HEK293 (cell line): ENCODE data around the gene ACAN.

ENCODE experiments used
- CTCF ChIA-PET: fragments of 350-600 bp; formaldehyde crosslinking; extraction: SDS; loops from one replicate; lab custom pipeline; 2021; ENCODE audit warnings: antibody characterized with exemption; lab: Yijun Ruan, JAX
- POLR2A ChIA-PET: fragments of 300-600 bp; formaldehyde crosslinking; extraction: SDS; loops from one replicate; lab custom pipeline; 2020; ENCODE audit warnings: antibody characterized with exemption, inconsistent platforms; lab: Yijun Ruan, JAX
- H3K27ac ChIP-seq: fragments of 200-500 bp; sonication (Bioruptor generic); 2 replicates; pipeline ENCODE4 v1.5.1; 2014; ENCODE audit warnings: low read depth, low read length, control low read depth, inconsistent platforms; ENCODE audit errors: extremely low read depth
- H3K36me3 ChIP-seq, 2 experiments: fragments of 200-500 bp in 1 of 2; sonication (Bioruptor generic) in 1 of 2; 1 replicate in 1 of 2; 2 replicates in 1 of 2; pipeline ENCODE4 v1.5.1; 2014 to 2017; ENCODE audit warnings: inconsistent platforms in 2 of 2, low read length in 2 of 2; ENCODE audit not compliant: control insufficient read depth in 2 of 2, insufficient read depth in 1 of 2
- H3K4me1 ChIP-seq: fragments of 200-500 bp; sonication (Bioruptor generic); 2 replicates; pipeline ENCODE4 v1.5.1; 2014; ENCODE audit warnings: mild to moderate bottlenecking, low read length, inconsistent platforms; ENCODE audit not compliant: control insufficient read depth, insufficient read depth
- H3K4me3 ChIP-seq: 2 replicates; pipeline ENCODE4 v1.5.1; 2011; ENCODE audit warnings: low read depth, mild to moderate bottlenecking, control low read depth, low read length, moderate library complexity
- H3K9me3 ChIP-seq: fragments of 200-500 bp; sonication (Bioruptor generic); 2 replicates; pipeline ENCODE4 v1.5.1; 2014; ENCODE audit warnings: low read depth, low read length, inconsistent platforms; ENCODE audit not compliant: control insufficient read depth, insufficient read depth
- AEBP2 ChIP-seq: fragments of 450-650 bp; formaldehyde crosslinking; IDR thresholded peaks from 2 replicates; pipeline ENCODE4 v1.5.1; 2016; ENCODE audit warnings: missing biosample characterization, missing genetic modification characterization, borderline replicate concordance
- GFI1B ChIP-seq: fragments of 450-650 bp; formaldehyde crosslinking; IDR thresholded peaks from 2 replicates; pipeline ENCODE4 v1.5.1; 2016; ENCODE audit warnings: missing biosample characterization, missing genetic modification characterization
- GLIS1 ChIP-seq: fragments of 450-650 bp; formaldehyde crosslinking; IDR thresholded peaks from 2 replicates; pipeline ENCODE4 v1.5.1; 2016; ENCODE audit warnings: missing biosample characterization, missing genetic modification characterization
- KLF1 ChIP-seq: fragments of 450-650 bp; formaldehyde crosslinking; IDR thresholded peaks from 2 replicates; pipeline ENCODE4 v1.5.1; 2016; ENCODE audit warnings: missing biosample characterization, missing genetic modification characterization
- KLF10 ChIP-seq: fragments of 450-650 bp; IDR thresholded peaks from 2 replicates; pipeline ENCODE4 v1.5.1; 2018; ENCODE audit warnings: missing biosample characterization, mild to moderate bottlenecking, missing genetic modification characterization
- KLF16 ChIP-seq: fragments of 450-650 bp; formaldehyde crosslinking; IDR thresholded peaks from 2 replicates; pipeline ENCODE4 v1.5.1; 2017; ENCODE audit warnings: missing biosample characterization, missing genetic modification characterization
- MEIS1 ChIP-seq: sonication (generic); formaldehyde crosslinking; IDR thresholded peaks from 2 replicates; pipeline ENCODE4 v1.8.1; 2022; ENCODE audit warnings: missing genetic modification reagents, mild to moderate bottlenecking, borderline replicate concordance
- MZF1 ChIP-seq: fragments of 450-650 bp; formaldehyde crosslinking; IDR thresholded peaks from 2 replicates; pipeline ENCODE4 v1.5.1; 2017; ENCODE audit warnings: missing biosample characterization, missing genetic modification characterization, borderline replicate concordance
- REPIN1 ChIP-seq: fragments of 450-650 bp; formaldehyde crosslinking; IDR thresholded peaks from 2 replicates; pipeline ENCODE4 v1.5.1; 2017; ENCODE audit warnings: missing biosample characterization, missing genetic modification characterization, low read depth
- REST ChIP-seq: fragments of 450-650 bp; formaldehyde crosslinking; IDR thresholded peaks from 2 replicates; pipeline ENCODE4 v1.5.1; 2016; ENCODE audit warnings: missing biosample characterization, missing genetic modification characterization
- SCRT1 ChIP-seq: fragments of 450-650 bp; formaldehyde crosslinking; IDR thresholded peaks from 2 replicates; pipeline ENCODE4 v1.5.1; 2016; ENCODE audit warnings: missing biosample characterization, missing genetic modification characterization, borderline replicate concordance
- WT1 ChIP-seq: fragments of 450-650 bp; formaldehyde crosslinking; IDR thresholded peaks from 2 replicates; pipeline ENCODE4 v1.5.1; 2016; ENCODE audit warnings: missing biosample characterization, missing genetic modification characterization
- ZFHX2 ChIP-seq: fragments of 450-650 bp; formaldehyde crosslinking; conservative IDR thresholded peaks from 2 replicates; pipeline ENCODE4 v1.5.1; 2016; ENCODE audit warnings: missing biosample characterization, missing genetic modification characterization
- ZNF114 ChIP-seq: fragments of 450-650 bp; formaldehyde crosslinking; IDR thresholded peaks from 2 replicates; pipeline ENCODE4 v1.5.0; 2017; ENCODE audit warnings: missing biosample characterization, missing genetic modification characterization
- ZNF16 ChIP-seq: fragments of 450-650 bp; formaldehyde crosslinking; IDR thresholded peaks from 2 replicates; pipeline ENCODE4 v1.5.1; 2016; ENCODE audit warnings: low read depth, missing biosample characterization, missing genetic modification characterization
- ZNF2 ChIP-seq: fragments of 450-650 bp; formaldehyde crosslinking; IDR thresholded peaks from 2 replicates; pipeline ENCODE4 v1.5.1; 2016; ENCODE audit warnings: missing biosample characterization, missing genetic modification characterization
- ZNF302 ChIP-seq: fragments of 450-650 bp; formaldehyde crosslinking; IDR thresholded peaks from 2 replicates; pipeline ENCODE4 v1.5.1; 2016; ENCODE audit warnings: missing biosample characterization, missing genetic modification characterization, low read depth
- ZNF350 ChIP-seq: fragments of 450-650 bp; formaldehyde crosslinking; IDR thresholded peaks from 2 replicates; pipeline ENCODE4 v1.5.0; 2017; ENCODE audit warnings: missing biosample characterization, mild to moderate bottlenecking, missing genetic modification characterization
- ZNF404 ChIP-seq: fragments of 450-650 bp; formaldehyde crosslinking; IDR thresholded peaks from 2 replicates; pipeline ENCODE4 v1.5.1; 2017; ENCODE audit warnings: missing biosample characterization, missing genetic modification characterization
- ZNF433 ChIP-seq: fragments of 450-650 bp; formaldehyde crosslinking; IDR thresholded peaks from 2 replicates; pipeline ENCODE4 v1.5.1; 2016; ENCODE audit warnings: missing biosample characterization, missing genetic modification characterization, low read depth
- ZNF596 ChIP-seq: fragments of 450-650 bp; IDR thresholded peaks from 2 replicates; pipeline ENCODE4 v1.5.0; 2018; ENCODE audit warnings: missing biosample characterization, mild to moderate bottlenecking, missing genetic modification characterization, moderate library complexity
- ZNF621 ChIP-seq: fragments of 450-650 bp; formaldehyde crosslinking; IDR thresholded peaks from 2 replicates; pipeline ENCODE4 v1.5.1; 2017; ENCODE audit warnings: missing biosample characterization, missing genetic modification characterization
- ZNF660 ChIP-seq: fragments of 450-650 bp; IDR thresholded peaks from 2 replicates; pipeline ENCODE4 v1.5.1; 2018; ENCODE audit warnings: missing biosample characterization, mild to moderate bottlenecking, missing genetic modification characterization
- ZNF664 ChIP-seq: fragments of 450-650 bp; formaldehyde crosslinking; IDR thresholded peaks from 2 replicates; pipeline ENCODE4 v1.5.1; 2016; ENCODE audit warnings: missing biosample characterization, missing genetic modification characterization
- ZNF670 ChIP-seq: fragments of 450-650 bp; formaldehyde crosslinking; IDR thresholded peaks from 2 replicates; pipeline ENCODE4 v1.5.1; 2016; ENCODE audit warnings: missing biosample characterization, missing genetic modification characterization, low read depth
- ZNF837 ChIP-seq: fragments of 450-650 bp; formaldehyde crosslinking; IDR thresholded peaks from 2 replicates; pipeline ENCODE4 v1.5.1; 2016; ENCODE audit warnings: missing biosample characterization, missing genetic modification characterization
- ZSCAN16 ChIP-seq: fragments of 450-650 bp; formaldehyde crosslinking; IDR thresholded peaks from 2 replicates; pipeline ENCODE4 v1.5.1; 2016; ENCODE audit warnings: missing biosample characterization, missing genetic modification characterization
- ZSCAN23 ChIP-seq: fragments of 450-650 bp; formaldehyde crosslinking; IDR thresholded peaks from 2 replicates; pipeline ENCODE4 v1.5.1; 2016; ENCODE audit warnings: missing biosample characterization, missing genetic modification characterization
- TF ChIP-seq, protein P1 (sequence below): fragments of 450-650 bp; formaldehyde crosslinking; IDR thresholded peaks from 2 replicates; pipeline ENCODE4 v1.5.1; 2016; ENCODE audit warnings: missing biosample characterization, missing genetic modification characterization

The ACAN gene

GRCh38 chr15:88874275-88874674 is 71.0 kb downstream of the ACAN start (continued):
- no peak for TF ChIP-seq KLF1 (tag by site-specific recombination)
- TF ChIP-seq MEIS1, result no peak
- TF ChIP-seq, protein P1, sequence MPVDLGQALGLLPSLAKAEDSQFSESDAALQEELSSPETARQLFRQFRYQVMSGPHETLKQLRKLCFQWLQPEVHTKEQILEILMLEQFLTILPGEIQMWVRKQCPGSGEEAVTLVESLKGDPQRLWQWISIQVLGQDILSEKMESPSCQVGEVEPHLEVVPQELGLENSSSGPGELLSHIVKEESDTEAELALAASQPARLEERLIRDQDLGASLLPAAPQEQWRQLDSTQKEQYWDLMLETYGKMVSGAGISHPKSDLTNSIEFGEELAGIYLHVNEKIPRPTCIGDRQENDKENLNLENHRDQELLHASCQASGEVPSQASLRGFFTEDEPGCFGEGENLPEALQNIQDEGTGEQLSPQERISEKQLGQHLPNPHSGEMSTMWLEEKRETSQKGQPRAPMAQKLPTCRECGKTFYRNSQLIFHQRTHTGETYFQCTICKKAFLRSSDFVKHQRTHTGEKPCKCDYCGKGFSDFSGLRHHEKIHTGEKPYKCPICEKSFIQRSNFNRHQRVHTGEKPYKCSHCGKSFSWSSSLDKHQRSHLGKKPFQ (tag by site-specific recombination), result no peak
- no peak for TF ChIP-seq ZSCAN16 (tag by site-specific recombination)
- TF ChIP-seq REST (tag by site-specific recombination), result no peak
- no peak for TF ChIP-seq ZNF660 (tag by site-specific recombination)

DNA sequence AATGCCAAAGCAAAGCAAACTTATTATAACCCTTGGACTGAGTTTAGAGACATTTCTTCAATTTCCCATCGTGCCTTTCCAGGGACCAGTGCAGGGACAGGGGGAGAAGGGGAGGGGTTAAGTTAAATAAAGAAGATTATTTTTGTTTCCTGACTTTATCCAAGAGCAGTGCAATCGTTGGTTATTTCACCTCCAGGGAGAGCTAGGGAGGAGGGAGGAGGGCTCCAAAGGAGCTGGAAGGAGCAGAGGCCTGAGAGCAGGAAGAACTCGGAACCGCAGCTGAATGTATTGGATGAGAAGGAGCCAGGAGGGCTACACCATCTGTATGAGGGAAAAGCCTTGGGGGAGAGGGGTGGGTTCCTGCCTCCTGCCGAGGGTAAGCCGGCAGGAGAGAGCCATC is 71.4 kb downstream of the ACAN start:
- ChIA-PET POLR2A (no interaction called here), CTCF (no interaction called here)

GRCh38 chr15:88876573-88876972 is 73.3 kb downstream of the ACAN start:
- Histone ChIP-seq H3K4me1 (no peaks in the 10 kb centered on the region), H3K4me3 (no peak overlapping the region), H3K9me3 (no peaks in the 10 kb centered on the region), H3K27ac (no peak overlapping the region), H3K36me3 (peaks cover 0 to 15% of the 10 kb centered on the region in 2 experiments; a peak in 1 of 3 replicates)
- CTCF ChIA-PET, result interaction anchor here (3.7 to 4.9 kb wide), 2 partner anchors 14 to 16 kb away, joined by 30 to 38 read pairs; no protein-coding TSS in a partner anchor
- POLR2A ChIA-PET, result no interaction called here
- no peak for TF ChIP-seq ZFHX2
- no peak for TF ChIP-seq ZNF596 (tag by site-specific recombination)
- no peak for TF ChIP-seq ZNF2 (tag by site-specific recombination)
- no peak for TF ChIP-seq KLF10 (tag by site-specific recombination)
- TF ChIP-seq WT1 (tag by site-specific recombination), result no peak
- TF ChIP-seq ZNF16, result no peak
- TF ChIP-seq GLIS1 (tag by site-specific recombination), result no peak
- no peak for TF ChIP-seq ZNF433 (tag by site-specific recombination)
- no peak for TF ChIP-seq ZNF350 (tag by site-specific recombination)
- TF ChIP-seq REPIN1 (tag by site-specific recombination), result no peak
- TF ChIP-seq ZNF302, result no peak
- no peak for TF ChIP-seq MZF1 (tag by site-specific recombination)
- TF ChIP-seq SCRT1 (tag by site-specific recombination), result no peak
- no peak for TF ChIP-seq ZSCAN16 (tag by site-specific recombination)

More for the DNA sequence above, 71.4 kb downstream of the ACAN start:
- H3K9me3 ChIP-seq, result no peaks in the 10 kb centered on the region
- H3K4me1 ChIP-seq, result no peaks in the 10 kb centered on the region
- H3K36me3 ChIP-seq, result peaks cover 0 to 7% of the 10 kb centered on the region in 2 experiments; a peak in 1 of 3 replicates
- no peak overlapping the region for H3K4me3 ChIP-seq
- H3K27ac ChIP-seq, result no peak overlapping the region
- no peak for TF ChIP-seq ZNF114
- TF ChIP-seq GFI1B, result no peak
- no peak for TF ChIP-seq ZSCAN23 (tag by site-specific recombination)
- no peak for TF ChIP-seq ZNF670 (tag by site-specific recombination)
- no peak for TF ChIP-seq ZNF404 (tag by site-specific recombination)
- no peak for TF ChIP-seq ZNF837 (tag by site-specific recombination)
- no peak for TF ChIP-seq AEBP2 (tag by site-specific recombination)
- no peak for TF ChIP-seq ZNF621 (tag by site-specific recombination)
- TF ChIP-seq ZNF664 (tag by site-specific recombination), result no peak
- no peak for TF ChIP-seq KLF16 (tag by site-specific recombination)
- TF ChIP-seq, all 188 proteins: peak for 0
